ENCODE data around the gene PRSS53. TPM values are rescaled to one million over a fixed set of nuclear protein-coding genes. Genes with fewer than 3 reads are reported as not detected.

Gene PRSS53
- total RNA-seq, 1 experiment from 2014 or later = 2.8 TPM

DNA sequence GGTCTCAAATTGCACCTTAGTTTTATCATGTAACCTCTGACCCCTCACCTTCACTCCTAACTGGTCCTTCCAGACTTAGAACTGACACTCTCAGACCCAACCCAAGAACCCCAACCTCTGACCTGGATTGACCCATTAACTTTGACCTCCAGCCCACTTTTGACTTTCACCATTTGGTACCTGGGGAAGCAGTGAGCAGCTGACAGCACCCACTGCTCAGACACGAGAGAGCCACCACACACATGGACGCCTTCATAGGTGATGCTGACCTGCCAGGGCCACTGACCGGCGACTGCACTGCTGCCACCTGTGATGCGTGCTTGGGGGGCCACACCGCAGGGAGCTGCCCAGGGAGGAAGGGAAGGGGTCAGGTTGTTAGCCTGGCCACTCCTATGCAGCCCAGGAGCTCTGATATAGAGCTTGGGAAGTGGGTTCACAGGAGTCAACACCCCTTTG lies 44.3 kb upstream of the PRSS53 start:
- no peak overlapping the region for H2BK12ac ChIP-seq (ENCODE audit: insufficient read length, low read depth, low read length)
- no peak overlapping the region for H3K23ac ChIP-seq (ENCODE audit: insufficient read length, low read depth, low read length)
- H2AFZ ChIP-seq (ENCODE audit: low read length) = no peak overlapping the region
- H3K4ac ChIP-seq (ENCODE audit: low read depth, low read length) = no peak overlapping the region; the same call in 1 of the 2 replicates
- H3K4me2 ChIP-seq (ENCODE audit: insufficient read depth, insufficient read length, low read length) = peak overlapping the region; percentile 38
- H3K9me3 ChIP-seq (ENCODE audit: control insufficient read depth, low read depth, low read length) = no peaks in the 10 kb centered on the region
- TF ChIP-seq, protein P1, sequence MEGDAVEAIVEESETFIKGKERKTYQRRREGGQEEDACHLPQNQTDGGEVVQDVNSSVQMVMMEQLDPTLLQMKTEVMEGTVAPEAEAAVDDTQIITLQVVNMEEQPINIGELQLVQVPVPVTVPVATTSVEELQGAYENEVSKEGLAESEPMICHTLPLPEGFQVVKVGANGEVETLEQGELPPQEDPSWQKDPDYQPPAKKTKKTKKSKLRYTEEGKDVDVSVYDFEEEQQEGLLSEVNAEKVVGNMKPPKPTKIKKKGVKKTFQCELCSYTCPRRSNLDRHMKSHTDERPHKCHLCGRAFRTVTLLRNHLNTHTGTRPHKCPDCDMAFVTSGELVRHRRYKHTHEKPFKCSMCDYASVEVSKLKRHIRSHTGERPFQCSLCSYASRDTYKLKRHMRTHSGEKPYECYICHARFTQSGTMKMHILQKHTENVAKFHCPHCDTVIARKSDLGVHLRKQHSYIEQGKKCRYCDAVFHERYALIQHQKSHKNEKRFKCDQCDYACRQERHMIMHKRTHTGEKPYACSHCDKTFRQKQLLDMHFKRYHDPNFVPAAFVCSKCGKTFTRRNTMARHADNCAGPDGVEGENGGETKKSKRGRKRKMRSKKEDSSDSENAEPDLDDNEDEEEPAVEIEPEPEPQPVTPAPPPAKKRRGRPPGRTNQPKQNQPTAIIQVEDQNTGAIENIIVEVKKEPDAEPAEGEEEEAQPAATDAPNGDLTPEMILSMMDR (conservative IDR thresholded peaks at IDR 0.05) = no peak
- H4K91ac ChIP-seq (ENCODE audit: insufficient read length, low read depth, low read length) = no peak overlapping the region
- H4K20me1 ChIP-seq (ENCODE audit: control insufficient read depth, insufficient read depth, insufficient read length) = no peaks in the 10 kb centered on the region
- no peak overlapping the region for H3K27ac ChIP-seq (ENCODE audit: insufficient read length, low read depth, low read length)
- H3K79me2 ChIP-seq (ENCODE audit: insufficient read depth, low read length) = peaks cover 4% of the 10 kb centered on the region; the same call in 1 of the 2 replicates
- H4K8ac ChIP-seq (replicated peaks; ENCODE audit: insufficient read length, low read depth, low read length) = no peak overlapping the region
- no peaks in the 10 kb centered on the region for H3K27me3 Mint-ChIP-seq (ENCODE audit: low read depth)
- no peak overlapping the region for H2BK20ac ChIP-seq (ENCODE audit: low read depth, low read length, poor library complexity, severe bottlenecking)
- H2BK120ac ChIP-seq (ENCODE audit: low read depth, low read length, poor library complexity, severe bottlenecking) = no peak overlapping the region
- no peak overlapping the region for H3K14ac ChIP-seq (ENCODE audit: insufficient read depth, low read length)
- no peaks in the 10 kb centered on the region for H3K27me3 ChIP-seq (ENCODE audit: insufficient read depth, low read length)
- no peak overlapping the region for H3T11ph ChIP-seq (ENCODE audit: low read length)
- H3K79me1 ChIP-seq (ENCODE audit: insufficient read depth, low read depth, low read length, poor library complexity, severe bottlenecking) = peaks cover 5% of the 10 kb centered on the region
- peaks cover 18% of the 10 kb centered on the region; the same call in 1 of the 2 replicates for H3K4me1 ChIP-seq (ENCODE audit: insufficient read depth, low read length)
- H3K4me1 Mint-ChIP-seq = peaks cover 46 to 54% of the 10 kb centered on the region in 2 experiments
- H3K9ac ChIP-seq (ENCODE audit: extremely low read depth, insufficient read length, low read length) = no peak overlapping the region
- no peaks in the 10 kb centered on the region; a peak in 1 of 5 replicates for H3K9me3 Mint-ChIP-seq
- no peak overlapping the region for H4K5ac ChIP-seq (ENCODE audit: insufficient read length, low read depth, low read length)
- peaks cover 5% of the 10 kb centered on the region for H3K23me2 ChIP-seq (ENCODE audit: insufficient read length, low read depth, low read length, poor library complexity, severe bottlenecking)
- peaks cover 27 to 38% (median 34%) of the 10 kb centered on the region in 3 experiments for H3K36me3 Mint-ChIP-seq (ENCODE audit: insufficient read depth in 1 of 3, low read depth in 3 of 3)
- no CpG with 5 or more reads among the region's 6 CpGs for WGBS (ENCODE audit: extremely low coverage, insufficient read length, low lambda C conversion rate)
- H3K4me3 Mint-ChIP-seq = peak overlapping the region; percentile 81 to 92
- no peak for DNase-seq
- H2BK5ac ChIP-seq (ENCODE audit: insufficient read length, low read length) = no peak overlapping the region
- peak overlapping the region; percentile 50 to 88 (median 78); a peak in 4 of 7 replicates for H3K27ac Mint-ChIP-seq
- no peak overlapping the region for H3K56ac ChIP-seq (ENCODE audit: insufficient read length, low read depth, low read length)
- no peak overlapping the region for H2BK15ac ChIP-seq (ENCODE audit: low read depth, low read length)
- no peak overlapping the region for H3K18ac ChIP-seq (ENCODE audit: insufficient read length, low read depth, low read length)
- H2AK5ac ChIP-seq (ENCODE audit: insufficient read length, low read length) = no peak overlapping the region

Data from H9 (cell line).